Measurements from ENCODE around the gene RAI14.

The RAI14 gene

DNA sequence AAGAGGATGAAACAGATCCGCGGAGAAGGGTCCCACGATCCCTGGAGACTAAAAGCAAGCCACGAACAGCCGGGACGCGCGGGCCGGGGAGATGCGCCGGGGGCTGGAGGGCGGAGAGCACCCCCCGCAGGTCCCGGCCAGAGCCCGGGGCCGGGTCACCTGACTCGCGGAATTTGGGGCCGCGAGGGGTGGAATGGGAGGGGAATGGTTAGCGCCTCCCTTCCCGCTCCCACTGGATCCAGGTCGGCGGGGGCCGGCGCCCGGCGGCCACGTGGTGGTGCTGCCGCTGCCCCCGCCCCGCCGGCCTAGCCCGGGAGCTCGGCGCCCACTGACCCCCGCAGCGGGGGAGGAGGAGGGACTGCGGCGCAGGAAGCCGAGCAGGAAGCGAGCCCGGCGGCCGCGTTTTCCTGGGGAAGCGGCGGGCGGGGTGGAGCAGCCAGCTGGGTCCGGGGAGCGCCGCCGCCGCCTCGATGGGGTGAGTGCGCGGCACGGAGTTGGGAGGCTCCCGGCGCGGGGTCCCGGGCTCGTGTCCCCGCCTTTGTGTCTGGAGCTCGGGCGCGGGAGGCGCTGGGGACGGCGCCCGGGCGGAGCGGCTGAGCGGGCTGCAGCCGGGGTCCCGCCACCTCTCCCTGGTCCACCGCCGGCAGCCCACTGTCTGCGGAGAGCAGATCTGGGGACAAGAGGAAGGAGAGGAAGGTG lies at the start of gene RAI14:
Gene RAI14, plus strand, starts transcription at position 328 of the 699 bp plus-strand sequence. CDS start 30,592 bp downstream, outside the sequence.
- ChIA-PET POLR2A (no interaction called here), CTCF (interaction anchor here (1.1 to 2.4 kb wide), 2 partner anchors 9 to 10 kb away, joined by 4 to 6 read pairs; no protein-coding TSS in a partner anchor)
- peak; percentile 35 for DNase-seq (ENCODE audit: extremely low spot score)
- TF ChIP-seq, protein P1, sequence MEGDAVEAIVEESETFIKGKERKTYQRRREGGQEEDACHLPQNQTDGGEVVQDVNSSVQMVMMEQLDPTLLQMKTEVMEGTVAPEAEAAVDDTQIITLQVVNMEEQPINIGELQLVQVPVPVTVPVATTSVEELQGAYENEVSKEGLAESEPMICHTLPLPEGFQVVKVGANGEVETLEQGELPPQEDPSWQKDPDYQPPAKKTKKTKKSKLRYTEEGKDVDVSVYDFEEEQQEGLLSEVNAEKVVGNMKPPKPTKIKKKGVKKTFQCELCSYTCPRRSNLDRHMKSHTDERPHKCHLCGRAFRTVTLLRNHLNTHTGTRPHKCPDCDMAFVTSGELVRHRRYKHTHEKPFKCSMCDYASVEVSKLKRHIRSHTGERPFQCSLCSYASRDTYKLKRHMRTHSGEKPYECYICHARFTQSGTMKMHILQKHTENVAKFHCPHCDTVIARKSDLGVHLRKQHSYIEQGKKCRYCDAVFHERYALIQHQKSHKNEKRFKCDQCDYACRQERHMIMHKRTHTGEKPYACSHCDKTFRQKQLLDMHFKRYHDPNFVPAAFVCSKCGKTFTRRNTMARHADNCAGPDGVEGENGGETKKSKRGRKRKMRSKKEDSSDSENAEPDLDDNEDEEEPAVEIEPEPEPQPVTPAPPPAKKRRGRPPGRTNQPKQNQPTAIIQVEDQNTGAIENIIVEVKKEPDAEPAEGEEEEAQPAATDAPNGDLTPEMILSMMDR (IDR thresholded peaks at IDR 0.05; ENCODE audit: control extremely low read depth, extremely low read depth, low read depth, missing control alignments) = no peak

GRCh38 chr5:34608368-34608767 lies 47.8 kb upstream of the RAI14 start:
- TF ChIP-seq, protein P1 (IDR thresholded peaks at IDR 0.05; ENCODE audit: control extremely low read depth, extremely low read depth, low read depth, missing control alignments) = no peak
- ChIA-PET POLR2A (no interaction called here), CTCF (no interaction called here)
- DNase-seq (ENCODE audit: extremely low spot score) = no peak

DNA sequence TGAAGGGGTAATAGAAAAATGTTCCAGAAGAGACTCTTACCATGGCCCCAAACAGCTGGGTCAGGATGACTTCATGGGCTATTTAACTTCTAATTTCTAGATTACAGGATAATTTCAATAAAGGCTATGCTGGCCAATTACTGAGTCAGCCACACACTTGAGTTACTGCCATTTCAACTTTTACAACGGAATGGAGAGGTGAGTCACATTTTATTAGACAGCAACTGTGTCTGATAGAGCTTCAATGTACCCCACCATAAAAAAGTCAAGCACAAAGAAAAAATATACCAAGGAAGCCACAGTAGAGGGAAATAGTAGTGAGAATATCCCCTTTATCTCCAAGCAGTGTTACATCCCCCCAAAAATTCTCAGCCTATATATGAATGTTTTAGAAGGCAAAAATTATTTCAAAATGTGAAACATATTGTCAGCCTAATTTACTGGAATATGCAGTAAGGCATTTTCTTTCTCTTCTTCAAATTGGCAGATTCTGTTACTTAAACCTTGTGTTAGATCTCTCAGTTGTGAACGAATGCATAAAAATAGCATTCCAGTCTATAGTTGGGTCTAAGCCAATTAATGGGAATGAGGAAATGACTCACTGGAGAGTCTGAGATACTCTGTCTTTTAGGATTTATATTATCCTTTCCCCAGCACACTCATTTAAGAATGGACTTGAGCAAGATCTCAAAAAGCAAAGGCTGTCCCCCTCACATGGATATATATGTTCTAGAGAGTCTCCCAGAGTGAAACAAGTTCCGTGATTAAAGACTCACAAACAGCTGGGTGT lies 47.1 kb upstream of the RAI14 start:
- no peak for DNase-seq (ENCODE audit: extremely low spot score)
- ChIA-PET CTCF (no interaction called here), POLR2A (no interaction called here)
- TF ChIP-seq, protein P1 (IDR thresholded peaks at IDR 0.05; ENCODE audit: control extremely low read depth, extremely low read depth, low read depth, missing control alignments) = no peak

DNA sequence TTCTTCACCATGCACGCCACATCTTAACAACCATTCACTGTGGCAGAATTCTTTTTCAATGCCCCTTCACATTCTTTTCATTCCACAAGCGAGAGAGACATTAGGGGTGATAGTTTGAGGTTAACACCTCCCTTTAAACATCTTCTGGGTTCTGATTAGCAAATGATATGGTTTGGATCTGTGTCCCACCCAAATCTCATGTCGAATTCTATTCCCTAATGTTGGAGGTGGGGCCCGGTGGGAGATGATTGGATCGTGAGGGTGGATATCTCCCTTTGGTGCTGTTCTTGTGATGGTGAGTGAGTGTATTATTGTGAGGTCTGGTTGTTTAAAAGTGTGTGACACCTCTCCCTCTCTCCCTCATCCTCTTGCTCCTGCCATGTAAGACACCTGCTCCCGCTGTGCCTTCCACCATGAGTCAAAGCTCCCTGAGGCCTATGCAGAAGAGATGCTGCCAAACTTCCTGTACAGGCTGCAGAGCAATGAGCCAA lies 46.1 kb upstream of the RAI14 start:
- ChIA-PET POLR2A (no interaction called here), CTCF (no interaction called here)
- TF ChIP-seq, protein P1 (IDR thresholded peaks at IDR 0.05; ENCODE audit: control extremely low read depth, extremely low read depth, low read depth, missing control alignments) = no peak
- DNase-seq (ENCODE audit: extremely low spot score) = no peak

DNA sequence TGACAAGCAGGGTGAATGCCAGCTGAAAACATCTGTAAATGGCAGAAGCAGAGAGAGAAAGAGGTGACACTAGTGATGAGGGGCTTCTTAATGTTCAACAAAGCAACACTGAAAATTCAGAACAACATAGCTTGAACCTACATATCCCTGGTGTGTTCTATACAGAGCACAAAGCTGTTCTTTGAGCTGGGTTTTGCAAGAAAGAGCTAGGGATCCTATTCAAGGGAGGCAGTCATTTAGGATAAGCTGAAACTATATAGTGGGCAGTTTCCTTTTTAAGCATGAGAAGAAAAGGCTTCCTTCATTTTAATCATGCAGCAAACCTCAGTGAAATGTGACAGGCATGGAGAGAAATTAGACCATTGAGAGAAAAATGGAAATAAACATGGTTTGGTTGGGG lies 45.6 kb upstream of the RAI14 start:
- TF ChIP-seq, protein P1 (IDR thresholded peaks at IDR 0.05; ENCODE audit: control extremely low read depth, extremely low read depth, low read depth, missing control alignments) = no peak
- DNase-seq (ENCODE audit: extremely low spot score) = no peak
- ChIA-PET POLR2A (no interaction called here), CTCF (interaction anchor here (1.0 to 1.8 kb wide), 3 partner anchors 9 to 125 kb away, joined by 3 to 4 read pairs (median 3); no protein-coding TSS in a partner anchor)

GRCh38 chr5:34611464-34612415 lies 44.4 kb upstream of the RAI14 start:
- ChIA-PET POLR2A (no interaction called here), CTCF (interaction anchor here (0.7 to 1.8 kb wide), 4 partner anchors 10 to 126 kb away, joined by 3 to 4 read pairs (median 3); no protein-coding TSS in a partner anchor)
- TF ChIP-seq, protein P1 (IDR thresholded peaks at IDR 0.05; ENCODE audit: control extremely low read depth, extremely low read depth, low read depth, missing control alignments) = no peak
- DNase-seq (ENCODE audit: extremely low spot score) = no peak

Data from GM10248 (cell line).